Panc1 (cell line): ENCODE results near the gene ATF7.

Experiments
- CTCF ChIP-seq: fragments of 450-650 bp; IDR thresholded peaks from 2 replicates; pipeline ENCODE4 v1.5.1; 2017; ENCODE audit warnings: mild to moderate bottlenecking
- POLR2AphosphoS5 ChIP-seq: IDR thresholded peaks from 2 replicates; pipeline ENCODE4 v1.6.1; 2012; ENCODE audit warnings: mild to moderate bottlenecking, low read depth, low read length, moderate library complexity
- TCF7L2 ChIP-seq: IDR thresholded peaks from 2 replicates; pipeline ENCODE4 v1.6.1; 2011; ENCODE audit warnings: mild to moderate bottlenecking, low read depth, low read length, inconsistent platforms

- no peak for TF ChIP-seq CTCF
- TF ChIP-seq POLR2AphosphoS5 = no peak
- TF ChIP-seq TCF7L2 = no peak
Measured at GRCh38 chr12:53653595-53653994, 27.4 kb upstream of the ATF7 start.
